ENCODE results near the gene PIP5K1B.

The PIP5K1B gene

DNA sequence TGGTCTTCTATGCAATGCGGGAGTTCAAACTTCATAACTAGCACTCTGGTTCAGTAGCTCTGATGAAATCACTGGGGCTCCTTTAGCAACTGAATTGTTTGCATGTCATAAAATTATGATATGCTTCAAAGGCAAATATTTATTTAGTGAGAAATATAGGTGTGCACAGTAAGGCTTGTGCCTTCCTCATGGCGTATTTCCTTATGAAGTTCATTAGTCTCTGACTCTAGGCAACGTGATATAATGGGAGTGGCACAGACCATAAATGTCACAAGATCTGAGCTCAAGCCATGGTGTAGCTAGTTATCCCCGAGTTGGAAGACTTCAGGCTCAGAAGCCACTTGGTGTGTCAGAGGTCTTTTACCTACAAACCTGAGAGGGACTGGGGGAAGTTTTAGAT, 35.5 kb downstream of the PIP5K1B start:
- no peak for DNase-seq

DNA sequence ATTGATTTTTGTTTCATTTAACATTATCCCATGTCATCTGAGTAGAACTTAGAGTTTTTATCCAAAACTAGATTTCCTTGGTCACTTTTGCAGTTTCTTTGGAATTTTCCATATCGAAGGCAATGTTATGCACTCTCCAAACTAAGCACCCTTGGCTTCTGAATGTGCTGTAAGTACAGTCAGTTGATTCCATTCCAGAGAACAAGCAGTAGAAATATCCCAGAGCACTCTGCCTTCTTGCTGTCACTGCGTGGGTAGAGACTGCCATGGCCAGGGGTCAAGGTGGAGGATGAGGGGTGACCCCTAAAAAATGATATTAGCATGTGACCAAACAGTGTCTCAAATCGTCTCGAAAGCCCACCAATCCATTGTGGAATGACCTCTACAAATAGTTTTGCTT, 36.2 kb downstream of the PIP5K1B start:
- DNase-seq: no peak

DNA sequence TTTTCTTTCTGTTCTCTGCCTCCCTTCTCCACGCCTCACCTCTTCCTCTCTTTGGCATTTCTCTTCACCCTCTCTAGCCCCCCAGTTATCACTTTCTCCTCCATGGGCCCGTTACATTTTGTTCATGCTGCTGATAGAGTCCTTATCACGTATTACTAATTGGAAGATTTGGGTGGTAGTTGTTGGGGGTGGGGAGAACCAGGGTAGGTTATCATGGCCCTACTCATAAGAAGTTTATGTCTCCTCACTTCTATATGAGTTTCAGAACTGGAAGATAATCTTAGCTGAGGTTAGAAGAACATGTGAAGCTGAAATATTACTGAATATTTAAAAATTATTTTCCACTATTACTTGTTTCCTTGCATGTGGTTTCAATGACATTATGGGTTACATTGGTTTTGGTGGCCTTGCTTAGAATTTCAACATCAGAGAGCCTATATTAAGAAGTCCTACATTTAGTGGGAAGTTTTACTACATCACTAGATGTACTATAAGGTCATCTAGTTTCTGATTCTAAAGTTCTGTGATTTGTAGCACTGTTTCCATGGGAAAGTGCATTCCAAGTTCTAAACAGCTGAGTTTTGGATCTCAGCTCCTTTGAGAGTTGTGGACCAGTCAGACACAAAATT, 36.8 kb downstream of the PIP5K1B start:
- DNase-seq: no peak

DNA sequence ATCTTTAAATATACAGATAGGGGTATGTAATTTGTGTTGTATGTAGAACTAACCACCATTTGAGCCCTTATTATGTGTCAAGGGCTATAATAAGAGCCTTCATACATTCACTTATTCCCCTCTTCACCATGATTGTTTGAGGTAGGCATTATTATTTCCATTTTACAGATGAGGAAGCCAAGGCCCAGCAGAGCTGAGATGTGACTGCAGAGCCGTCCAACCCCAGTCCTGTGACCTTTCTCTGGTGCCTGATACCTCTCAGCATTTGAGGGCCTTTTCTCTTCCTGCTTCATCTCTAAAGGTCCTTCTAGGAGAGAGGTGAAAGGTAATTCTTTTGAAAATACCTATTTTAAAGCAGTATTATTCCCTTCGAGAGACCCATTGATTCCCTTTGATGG, 37.3 kb downstream of the PIP5K1B start:
- DNase-seq: no peak

DNA sequence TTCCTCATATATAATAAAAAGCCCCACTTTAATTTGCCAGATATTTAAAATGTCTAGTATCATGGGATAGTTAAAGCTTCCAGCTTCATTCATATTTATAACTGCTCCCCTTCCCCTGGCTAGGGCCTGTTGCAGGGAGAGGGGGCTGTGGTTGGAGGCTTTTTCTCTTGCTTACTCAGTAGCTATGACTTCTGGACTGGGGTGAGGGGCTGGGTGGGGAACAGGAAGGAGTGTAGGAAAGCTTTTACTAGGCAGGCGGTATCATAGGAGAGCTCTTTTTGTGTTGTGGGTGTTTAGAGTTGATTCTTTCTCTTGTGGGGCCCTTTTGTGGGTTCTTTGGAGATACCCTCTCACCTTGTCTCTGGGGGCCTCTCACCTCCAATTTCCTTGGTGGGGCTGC, 39.4 kb downstream of the PIP5K1B start:
- no peak for DNase-seq

DNA sequence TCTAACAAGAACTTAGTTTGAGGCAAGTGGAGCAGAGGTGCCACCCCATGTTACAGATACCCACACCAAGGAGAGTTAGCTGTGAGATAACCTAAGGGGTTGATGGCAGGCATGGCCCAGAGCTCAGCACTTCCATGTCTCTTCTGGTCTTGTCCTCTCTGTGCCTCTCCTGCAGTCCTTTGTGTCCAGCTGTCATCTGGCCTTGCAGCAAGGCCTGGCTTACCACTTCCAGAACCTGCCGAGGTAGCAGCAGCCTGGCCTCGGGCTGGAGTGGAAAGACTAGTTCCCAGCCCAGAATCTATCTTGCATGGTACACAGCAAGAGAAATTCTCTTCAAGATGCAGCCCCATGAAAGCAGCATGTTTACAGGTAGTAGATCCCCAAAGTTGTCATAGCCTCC, 41.5 kb downstream of the PIP5K1B start:
- DNase-seq: no peak

DNA sequence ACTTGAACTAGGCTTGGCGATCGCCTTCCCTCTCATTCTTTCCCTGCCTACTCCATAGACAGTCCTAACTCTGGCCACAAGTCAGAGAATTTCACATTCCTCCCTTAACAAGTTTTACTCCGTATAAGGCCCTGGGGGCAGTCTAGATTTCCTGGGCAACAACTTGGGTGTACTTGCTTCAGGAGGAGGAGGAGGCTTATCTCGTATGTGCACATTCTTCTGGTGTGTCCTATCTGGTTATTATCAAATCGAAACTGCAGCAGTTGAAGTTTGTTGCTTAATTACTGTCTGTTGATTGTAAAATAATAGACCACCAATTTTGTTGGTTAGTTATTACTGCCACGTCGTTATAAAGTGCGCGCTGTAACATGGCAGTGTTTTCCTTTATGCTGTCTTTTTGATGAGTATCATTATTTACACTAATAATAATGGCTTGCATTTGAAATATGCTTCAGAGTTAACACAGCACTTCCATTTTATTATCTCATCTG, 42.0 kb downstream of the PIP5K1B start:
- no peak for DNase-seq

DNA sequence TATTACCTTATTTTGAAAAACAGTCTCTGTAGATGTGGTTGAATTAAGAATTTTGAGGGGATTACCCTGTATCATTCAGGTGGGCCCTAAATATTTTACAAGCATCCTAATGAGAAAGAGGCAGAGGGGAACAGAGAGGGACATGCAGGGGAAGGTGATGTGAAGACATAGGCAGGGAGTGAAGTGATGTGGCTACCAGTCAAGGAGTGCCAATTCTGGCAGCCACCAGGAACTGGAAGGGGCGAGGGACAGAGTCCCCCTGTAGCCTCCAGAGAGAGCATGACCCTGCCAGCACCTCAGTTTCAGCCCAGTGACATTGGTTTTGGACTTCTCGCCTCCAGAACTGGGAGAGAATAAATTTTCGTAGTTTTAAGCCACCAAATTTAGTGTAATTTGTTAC, 44.1 kb downstream of the PIP5K1B start:
- DNase-seq: no peak

DNA sequence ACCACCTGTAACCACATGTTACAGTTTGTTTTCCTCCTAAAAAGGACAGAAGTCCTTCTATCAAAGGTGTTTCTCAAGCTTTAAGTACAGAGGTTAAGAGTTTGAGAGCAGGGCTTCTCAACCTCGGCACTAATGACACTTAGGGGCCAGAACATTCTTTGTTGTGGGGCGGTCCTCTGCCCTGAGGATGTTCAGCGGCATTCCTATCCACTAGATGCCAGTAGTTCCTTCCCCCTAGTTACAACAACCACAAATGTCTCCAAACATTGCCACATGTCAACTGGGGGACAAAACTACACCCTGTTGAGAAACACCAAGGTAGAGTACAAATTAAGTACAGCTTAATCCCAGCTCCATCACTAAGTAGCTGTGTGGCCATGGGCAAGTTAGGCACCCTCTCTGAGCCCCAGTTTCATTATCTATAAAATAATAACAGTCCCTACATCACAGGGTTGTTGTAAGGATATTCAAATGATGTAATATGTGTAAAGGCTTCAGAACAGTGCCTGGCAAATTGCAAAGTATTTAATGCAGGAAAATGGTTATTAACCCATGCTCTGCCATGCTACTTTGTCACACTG, 44.6 kb downstream of the PIP5K1B start:
- no peak for DNase-seq

DNA sequence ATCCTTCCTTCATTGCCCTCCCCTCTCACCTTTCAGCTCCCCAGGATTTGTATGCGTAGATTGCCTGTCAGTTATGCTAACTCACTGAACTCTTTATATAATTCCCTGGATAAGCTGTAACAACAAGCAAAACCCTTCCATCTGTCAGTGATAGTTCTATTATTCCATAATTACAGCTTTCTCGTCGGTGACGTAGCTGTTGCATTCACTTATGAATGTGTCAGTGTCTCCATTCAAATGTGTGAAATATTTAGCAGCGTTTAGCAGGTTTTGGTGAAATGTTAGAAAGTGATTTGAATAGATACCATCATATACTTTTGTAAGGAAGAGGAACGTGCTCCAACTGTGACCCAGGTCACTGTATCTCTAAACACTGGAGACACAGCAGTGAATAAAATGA, 45.2 kb downstream of the PIP5K1B start:
- no peak for DNase-seq

DNA sequence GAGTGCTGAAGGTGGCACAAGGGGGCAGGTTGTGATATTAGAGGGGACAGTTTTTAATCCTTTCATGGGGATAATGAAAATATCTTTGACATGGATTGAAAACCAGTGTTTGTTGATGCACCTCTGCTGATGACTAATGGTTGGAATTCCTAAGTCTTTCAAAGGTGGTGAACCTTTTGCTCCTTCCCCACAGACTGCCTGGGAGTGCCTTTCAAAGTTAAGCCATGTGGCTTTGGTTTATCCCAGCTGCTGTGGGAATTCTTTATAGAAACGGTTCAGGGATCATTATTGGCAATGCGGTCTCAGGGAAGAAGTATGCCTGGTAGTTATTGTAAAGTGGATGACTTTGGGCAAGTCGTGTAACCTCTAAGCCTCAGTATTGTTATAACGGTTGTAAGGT, 45.7 kb downstream of the PIP5K1B start:
- DNase-seq: no peak

DNA sequence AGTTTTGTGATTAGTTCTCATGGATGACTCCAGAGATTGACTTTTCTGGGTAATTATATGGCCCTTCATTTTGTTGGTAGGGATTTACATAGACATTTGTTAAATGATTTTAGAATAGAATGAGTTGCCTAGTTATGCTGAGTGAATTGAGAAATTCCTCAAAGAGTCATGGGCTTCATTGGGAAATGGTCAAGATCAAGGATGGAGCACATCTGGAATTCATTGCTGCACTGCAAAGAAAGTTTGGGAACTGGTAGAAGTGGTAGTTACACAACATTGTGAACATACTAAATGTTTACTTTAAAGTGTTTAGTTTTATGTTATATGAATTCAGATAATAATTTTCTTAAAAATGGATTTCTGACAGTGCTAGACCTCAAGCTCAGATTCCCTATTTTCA, 46.5 kb downstream of the PIP5K1B start:
- no peak for DNase-seq

DNA sequence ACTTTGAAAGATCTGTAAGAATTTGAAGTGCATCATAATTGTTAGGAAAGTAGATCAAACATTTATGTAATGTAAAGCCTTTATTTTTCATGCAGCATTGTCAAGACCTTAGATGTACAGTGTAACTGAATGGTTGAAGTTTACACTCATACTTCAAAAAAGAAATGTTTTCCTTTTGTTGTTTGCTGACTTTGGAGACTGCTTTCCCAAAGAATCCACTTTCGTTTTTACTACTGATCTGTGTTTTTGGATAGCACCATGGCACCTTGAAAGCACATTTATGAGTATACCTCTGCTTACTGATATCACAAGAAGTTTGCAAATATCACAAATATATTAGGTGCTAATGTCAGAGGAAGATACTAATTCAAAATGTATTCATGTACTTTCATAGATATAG, 50.0 kb downstream of the PIP5K1B start:
- no peak for DNase-seq

DNA sequence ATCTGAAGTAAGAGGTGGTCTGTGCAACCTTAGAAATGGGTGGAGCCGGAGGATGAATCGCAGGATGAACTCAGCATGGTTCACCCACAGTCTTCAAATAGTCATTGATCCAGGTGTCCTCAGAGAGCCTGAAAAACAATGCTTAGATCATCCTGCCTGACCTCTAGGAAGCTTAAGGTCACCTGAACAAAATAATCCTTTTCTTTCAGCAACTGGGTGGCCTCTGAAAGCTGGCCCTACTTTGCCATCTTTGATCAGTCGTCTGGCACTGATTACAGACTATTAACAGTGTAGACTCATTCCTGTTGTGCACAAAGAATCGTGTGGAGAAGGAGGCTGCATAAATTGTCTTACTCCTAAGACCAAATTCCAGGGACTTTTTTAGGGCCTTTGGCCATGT, 50.7 kb downstream of the PIP5K1B start:
- DNase-seq: no peak

DNA sequence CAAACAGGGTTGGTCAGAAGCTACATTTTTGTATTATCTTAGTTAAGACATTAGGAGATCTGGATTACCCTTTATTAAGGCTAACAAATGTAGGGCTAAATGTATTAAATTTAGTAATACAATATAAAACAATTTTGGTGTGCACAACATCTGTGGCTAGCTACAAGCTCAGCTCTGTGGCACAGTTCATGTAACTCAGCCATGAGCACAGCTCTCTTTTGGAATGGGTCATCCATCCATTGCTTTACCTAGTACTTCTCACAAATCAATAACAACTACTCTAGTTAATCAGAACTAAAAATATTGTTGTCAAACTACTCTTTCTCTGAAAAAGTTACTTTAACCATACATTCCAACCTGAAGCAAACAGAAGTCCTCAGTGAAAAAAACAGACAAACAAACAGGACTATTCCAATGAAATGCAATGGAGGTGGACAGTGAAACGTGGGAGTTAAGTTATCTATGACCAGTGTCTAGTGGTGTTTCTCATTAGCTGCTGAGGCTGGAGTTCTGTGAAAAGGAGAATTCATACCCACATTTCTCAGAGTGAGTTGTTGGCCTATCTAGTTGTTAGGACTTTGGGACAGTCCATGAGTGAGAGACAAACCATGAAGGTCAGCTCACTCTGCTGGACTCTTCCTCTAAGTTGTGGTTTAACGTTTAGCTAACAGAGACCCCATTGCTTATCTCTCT, 55.1 kb downstream of the PIP5K1B start:
- no peak for DNase-seq

DNA sequence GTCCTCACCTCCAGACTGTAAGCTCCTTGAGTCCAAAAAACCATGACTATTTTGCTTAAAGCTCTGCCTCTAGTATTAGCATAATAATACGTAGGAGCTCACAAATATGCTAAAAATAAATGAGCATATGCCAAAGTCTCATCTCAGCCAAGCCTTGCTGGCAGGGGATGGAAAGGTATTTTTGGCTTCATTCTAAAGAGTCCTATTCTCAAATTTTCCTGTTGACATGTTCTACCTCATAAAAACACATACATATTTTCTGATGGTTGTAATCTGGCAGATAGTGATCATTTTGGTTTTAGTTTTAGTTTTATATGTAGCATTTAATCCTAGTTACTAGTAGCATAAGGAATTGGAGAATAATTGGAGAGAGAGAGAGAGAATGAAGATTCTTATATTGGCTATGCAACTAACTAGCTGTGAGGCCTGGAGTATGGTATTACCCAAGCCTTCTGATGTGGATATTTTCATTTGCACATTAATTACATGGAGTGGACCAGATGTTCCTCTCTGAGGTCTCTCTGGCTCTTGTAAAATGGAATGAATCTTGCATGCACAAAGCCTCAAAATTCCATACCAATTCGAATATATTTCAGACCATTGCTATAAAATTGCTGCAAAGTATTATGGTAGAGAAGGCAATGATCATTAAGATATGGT, 55.8 kb downstream of the PIP5K1B start:
- no peak for DNase-seq

DNA sequence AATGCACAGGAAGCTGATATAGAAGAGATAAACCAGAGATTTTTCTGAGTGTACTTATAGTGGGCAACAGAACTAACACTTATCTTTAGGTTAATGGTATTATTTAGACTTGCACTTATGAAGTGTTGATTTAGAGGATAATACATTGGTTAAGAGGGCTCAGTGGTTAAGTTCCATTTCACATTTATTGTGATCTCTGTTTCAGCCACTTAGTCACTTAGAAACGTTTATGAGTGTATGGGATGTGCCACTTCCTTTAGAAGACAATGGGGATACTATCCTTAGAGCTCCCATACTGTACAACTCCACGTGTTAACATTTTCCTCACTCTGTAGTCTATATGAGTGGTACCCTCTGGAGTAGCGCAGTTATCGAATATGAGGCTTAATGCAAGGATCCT, 57.5 kb downstream of the PIP5K1B start:
- DNase-seq: no peak

DNA sequence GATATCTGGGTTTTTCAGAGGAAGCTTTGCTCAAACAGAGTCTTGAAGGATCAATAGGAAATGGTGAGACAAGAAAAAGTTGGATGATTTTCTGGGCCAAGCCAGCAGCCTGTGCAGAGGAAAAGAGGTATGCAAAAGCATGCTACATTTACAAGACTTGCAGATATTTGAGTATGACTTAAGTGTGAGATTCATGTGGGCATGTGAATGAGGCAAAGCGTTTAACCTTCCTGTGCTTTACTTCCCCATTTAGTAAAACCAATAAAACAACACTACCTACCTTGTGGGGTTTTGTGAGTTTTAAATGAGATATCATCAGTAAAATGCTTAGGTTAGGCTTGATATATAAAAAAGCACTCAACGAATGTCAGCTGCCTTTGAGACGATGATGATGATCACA, 58.1 kb downstream of the PIP5K1B start:
- DNase-seq: no peak

DNA sequence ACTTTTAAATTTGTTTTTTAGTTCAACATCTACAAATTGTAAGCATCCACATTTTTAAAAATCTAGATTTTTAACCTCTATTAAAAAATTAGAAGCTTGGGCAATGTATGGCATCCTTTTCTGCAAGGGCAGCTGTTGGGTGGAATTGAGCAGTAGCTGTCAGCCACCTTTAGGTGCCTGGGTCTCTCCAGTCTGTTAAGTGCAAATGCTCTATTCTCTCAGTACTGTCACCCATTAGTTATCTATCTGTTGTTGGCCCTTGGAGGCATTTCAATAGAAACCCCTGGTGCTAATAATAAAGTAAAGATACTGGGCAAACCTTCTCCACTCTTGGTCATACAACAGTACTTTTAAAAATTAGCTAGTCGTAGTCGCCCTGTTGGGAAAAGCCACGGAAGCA, 63.6 kb downstream of the PIP5K1B start:
- DNase-seq: no peak

DNA sequence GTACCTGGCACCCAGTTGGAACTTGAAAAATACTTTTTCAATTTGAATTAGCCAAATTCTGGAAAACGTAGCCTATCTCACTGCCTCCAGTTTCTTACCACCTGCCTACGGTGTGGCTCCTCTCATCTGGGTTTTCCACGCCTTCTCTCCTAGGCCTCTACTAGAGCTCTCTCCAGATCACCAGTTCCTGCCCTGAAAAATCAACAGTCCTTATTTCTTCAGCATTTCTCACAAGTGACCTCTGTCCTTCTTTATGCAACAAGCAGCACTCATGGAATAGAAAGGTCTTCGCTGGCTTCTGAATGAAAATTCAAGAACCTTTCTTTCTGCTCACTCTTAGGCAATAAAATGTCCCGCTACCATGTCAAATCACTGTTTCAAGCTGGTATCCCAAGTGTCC, 64.8 kb downstream of the PIP5K1B start:
- no peak for DNase-seq

DNA sequence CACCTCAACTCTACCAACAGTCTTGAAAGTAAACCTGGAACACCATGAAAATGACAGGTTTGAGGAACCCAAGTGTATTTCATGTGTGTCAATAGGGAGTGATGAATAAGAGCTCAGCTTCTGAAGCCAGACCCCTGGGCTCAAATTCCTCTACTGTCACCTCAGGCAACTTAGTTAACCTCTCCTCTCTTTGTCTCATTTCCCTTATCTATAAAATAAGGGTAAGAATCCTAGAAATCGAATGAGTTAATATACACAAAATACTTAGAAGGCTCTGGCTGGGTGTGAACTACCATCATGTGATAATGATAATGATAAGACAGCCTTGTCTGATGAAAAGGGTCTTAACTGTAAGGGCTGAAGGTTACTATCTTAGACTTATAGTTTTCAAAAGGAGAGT, 66.3 kb downstream of the PIP5K1B start:
- DNase-seq: no peak

DNA sequence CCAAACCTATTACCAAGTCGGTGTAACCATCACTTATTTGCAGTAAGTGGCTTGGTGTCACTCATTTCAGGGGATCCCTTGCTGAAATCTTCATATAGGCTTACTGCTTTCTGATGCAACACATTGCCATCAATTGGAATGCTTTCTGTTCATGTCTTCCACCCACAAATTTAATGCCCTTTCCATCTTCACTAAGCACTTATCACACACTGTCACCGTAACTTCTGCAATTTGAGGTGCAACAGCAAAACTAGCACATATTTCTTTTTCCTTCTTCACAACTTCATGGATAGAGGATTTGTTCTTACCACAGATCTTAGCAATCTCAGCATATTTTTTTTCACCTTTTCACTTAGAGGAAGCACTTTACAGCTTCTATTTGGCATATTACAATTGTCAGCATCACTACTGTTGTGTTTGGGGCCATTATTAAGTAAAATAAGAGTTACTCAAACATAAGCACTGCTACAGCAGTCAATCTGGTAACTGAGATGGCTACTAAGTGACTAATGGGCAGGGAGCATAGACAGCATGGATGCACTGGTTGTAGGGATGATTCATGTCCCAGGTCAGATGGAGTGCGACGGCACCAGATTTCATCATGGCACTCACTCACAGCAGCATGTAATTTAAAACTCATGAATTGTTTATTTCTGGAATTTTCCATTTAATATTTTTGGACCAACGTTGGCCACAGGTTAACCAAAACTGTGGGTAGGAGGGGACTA, 70.1 kb downstream of the PIP5K1B start:
- DNase-seq: no peak

DNA sequence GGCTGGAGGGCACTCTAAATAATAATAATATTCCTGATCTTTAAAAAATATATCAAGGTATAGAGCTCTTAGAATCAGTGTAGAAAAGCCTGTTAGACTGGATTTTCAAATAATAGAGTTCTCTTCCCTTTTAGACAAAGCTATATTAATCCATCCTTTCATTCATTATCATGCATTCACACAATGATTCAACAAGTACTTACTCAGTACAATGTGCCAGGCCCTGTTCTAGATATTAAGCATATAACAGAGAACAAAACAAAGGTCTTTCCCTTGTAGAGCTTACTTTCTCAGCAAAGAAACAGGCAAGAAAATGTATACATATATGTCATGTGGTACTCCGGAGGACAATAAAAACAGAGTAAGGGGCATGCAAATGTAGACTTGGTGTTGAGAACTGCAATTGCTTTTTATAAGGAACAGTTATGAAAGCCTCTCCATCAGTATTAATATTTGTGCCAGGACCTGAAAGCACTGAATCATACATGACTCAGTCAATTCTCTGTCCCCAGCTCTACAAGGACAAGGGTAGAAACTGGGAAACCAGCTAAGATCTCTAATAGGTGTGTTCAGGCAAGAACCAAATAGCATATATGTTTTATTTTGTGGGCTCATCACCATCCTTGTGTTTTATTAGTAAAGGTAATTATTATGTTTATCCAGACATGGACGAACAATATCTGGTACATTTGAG, 72.2 kb downstream of the PIP5K1B start:
- no peak for DNase-seq
